IMR-90 (cell line): Measurements from ENCODE around the gene DYRK3. TPM values are rescaled to one million over a fixed set of nuclear protein-coding genes. Genes with fewer than 3 reads are reported as not detected.

Source experiments
- ATAC-seq: fragments of 200-7000 bp; cut with Tn5 transposase; 2 replicates; pipeline ENCODE4 v1.9.1; 2020; ENCODE audit warnings: low read depth, mild to moderate bottlenecking, moderate library complexity
- BruUV-seq: library from RNA; stranded (reverse); fragments of 400-500 nt; replicated peaks from 2 replicates; lab custom pipeline; 2021; lab: Mats Ljungman, UMichigan
- CTCF ChIA-PET: fragments of 300-600 bp; formaldehyde crosslinking; extraction: SDS; loops from one replicate; lab custom pipeline; 2021; ENCODE audit warnings: antibody characterized with exemption; lab: Yijun Ruan, JAX
- POLR2A ChIA-PET: fragments of 300-600 bp; sonication (Branson Sonifier 250); formaldehyde crosslinking; loops from one replicate; lab custom pipeline; 2022; ENCODE audit warnings: antibody characterized with exemption; ENCODE audit not compliant: unreplicated experiment; lab: Charles Lee
- DNase-seq: peaks from one replicate; pipeline ENCODE4 v3.0.0; 2013
- H2AFZ ChIP-seq: replicated peaks from 2 replicates; pipeline ENCODE3; 2013; ENCODE audit warnings: low read length, mild to moderate bottlenecking; ENCODE audit not compliant: poor library complexity
- H2AK5ac ChIP-seq: 2 replicates; pipeline ENCODE4 v1.6.1; 2013; ENCODE audit warnings: low read depth, low read length, inconsistent platforms
- H2AK9ac ChIP-seq: replicated peaks from 2 replicates; pipeline ENCODE3; 2013; ENCODE audit warnings: mild to moderate bottlenecking, low read depth, low read length, moderate library complexity; ENCODE audit not compliant: poor library complexity
- H2BK120ac ChIP-seq: 2 replicates; pipeline ENCODE4 v1.6.1; 2013; ENCODE audit warnings: low read depth, low read length, inconsistent platforms
- H2BK15ac ChIP-seq: 3 replicates; pipeline ENCODE4 v1.6.1; 2013; ENCODE audit warnings: low read depth, low read length, inconsistent platforms
- H2BK20ac ChIP-seq: 2 replicates; pipeline ENCODE4 v1.6.1; 2013; ENCODE audit warnings: low read depth, mild to moderate bottlenecking, inconsistent platforms, low read length, moderate library complexity
- H2BK5ac ChIP-seq: 2 replicates; pipeline ENCODE4 v1.6.1; 2013; ENCODE audit warnings: mild to moderate bottlenecking, low read depth, low read length, inconsistent platforms; ENCODE audit not compliant: poor library complexity, severe bottlenecking
- H3K14ac ChIP-seq: replicated peaks from 2 replicates; pipeline ENCODE4 v1.6.1; 2013; ENCODE audit warnings: low read depth, low read length, inconsistent platforms
- H3K18ac ChIP-seq: 2 replicates; pipeline ENCODE4 v1.6.1; 2013; ENCODE audit warnings: low read depth, low read length, control low read depth
- H3K23ac ChIP-seq: 2 replicates; pipeline ENCODE4 v1.6.1; 2013; ENCODE audit warnings: low read depth, low read length, inconsistent platforms
- H3K27ac ChIP-seq: 2 replicates; pipeline ENCODE4 v1.5.1; 2013; ENCODE audit warnings: mild to moderate bottlenecking, control low read depth, low read length; ENCODE audit not compliant: insufficient read depth
- H3K27me3 ChIP-seq: 2 replicates; pipeline ENCODE4 v1.6.1; 2013; ENCODE audit warnings: low read length; ENCODE audit not compliant: control insufficient read depth, insufficient read depth
- H3K36me3 ChIP-seq: 2 replicates; pipeline ENCODE4 v1.6.1; 2013; ENCODE audit warnings: low read length, mixed read lengths; ENCODE audit not compliant: control insufficient read depth, insufficient read depth
- H3K4ac ChIP-seq: 2 replicates; pipeline ENCODE4 v1.6.1; 2013; ENCODE audit warnings: low read depth, low read length, inconsistent platforms
- H3K4me1 ChIP-seq: 2 replicates; pipeline ENCODE4 v1.6.1; 2013; ENCODE audit warnings: low read length, mixed read lengths; ENCODE audit not compliant: control insufficient read depth, insufficient read depth
- H3K4me2 ChIP-seq: 2 replicates; pipeline ENCODE4 v1.6.1; 2013; ENCODE audit warnings: low read depth, mild to moderate bottlenecking, control low read depth, low read length, moderate library complexity
- H3K4me3 ChIP-seq: 2 replicates; pipeline ENCODE4 v1.5.1; 2013; ENCODE audit warnings: low read depth, mild to moderate bottlenecking, control low read depth, low read length, moderate library complexity; ENCODE audit not compliant: insufficient read depth
- H3K56ac ChIP-seq: 2 replicates; pipeline ENCODE4 v1.6.1; 2013; ENCODE audit warnings: low read length, inconsistent platforms; ENCODE audit not compliant: insufficient read depth; ENCODE audit errors: extremely low read depth
- H3K79me1 ChIP-seq, 2 experiments: 2 replicates each; pipeline ENCODE4 v1.6.1; 2013; ENCODE audit warnings: low read length in 2 of 2, inconsistent platforms in 1 of 2, low read depth in 1 of 2
- H3K9ac ChIP-seq: 2 replicates; pipeline ENCODE4 v1.6.1; 2013; ENCODE audit warnings: low read depth, low read length, control low read depth
- H3K9me1 ChIP-seq: 2 replicates; pipeline ENCODE4 v1.6.1; 2013; ENCODE audit warnings: low read length, inconsistent platforms; ENCODE audit not compliant: insufficient read depth
- H3K9me3 ChIP-seq: 2 replicates; pipeline ENCODE4 v1.6.1; 2013; ENCODE audit warnings: low read length; ENCODE audit not compliant: control insufficient read depth, insufficient read depth
- H4K20me1 ChIP-seq: 2 replicates; pipeline ENCODE4 v1.6.1; 2013; ENCODE audit warnings: low read length, inconsistent platforms; ENCODE audit not compliant: insufficient read depth
- H4K5ac ChIP-seq: 2 replicates; pipeline ENCODE4 v1.6.1; 2013; ENCODE audit warnings: mild to moderate bottlenecking, low read depth, low read length, control low read depth
- H4K8ac ChIP-seq, 2 experiments: 2 replicates each; pipeline ENCODE4 v1.6.1; 2013; ENCODE audit warnings: low read depth in 2 of 2, low read length in 2 of 2, control low read depth in 1 of 2, inconsistent platforms in 1 of 2
- H4K91ac ChIP-seq: 2 replicates; pipeline ENCODE4 v1.6.1; 2013; ENCODE audit warnings: low read depth, low read length, inconsistent platforms; ENCODE audit not compliant: insufficient read depth
- BHLHE40 ChIP-seq: fragments of 150-350 bp; IDR thresholded peaks from 2 replicates; pipeline ENCODE4 v1.6.1; 2016; ENCODE audit warnings: mild to moderate bottlenecking, low read depth, low read length
- CEBPB ChIP-seq: IDR thresholded peaks from 2 replicates; pipeline ENCODE4 v1.6.1; 2012; ENCODE audit warnings: low read depth, low read length, improper control_type of control experiment
- CHD1 ChIP-seq: IDR thresholded peaks from 2 replicates; pipeline ENCODE4 v1.6.1; 2012; ENCODE audit warnings: low read depth, low read length, improper control_type of control experiment
- FOS ChIP-seq: fragments of 150-350 bp; IDR thresholded peaks from 2 replicates; pipeline ENCODE4 v1.6.1; 2016; ENCODE audit warnings: low read depth, low read length
- MAFK ChIP-seq: IDR thresholded peaks from 2 replicates; pipeline ENCODE4 v1.6.1; 2012; ENCODE audit warnings: low read depth, low read length, improper control_type of control experiment
- MAZ ChIP-seq: IDR thresholded peaks from 2 replicates; pipeline ENCODE4 v1.6.1; 2012; ENCODE audit warnings: low read depth, mild to moderate bottlenecking, low read length, improper control_type of control experiment, moderate library complexity, borderline replicate concordance
- MXI1 ChIP-seq: IDR thresholded peaks from 2 replicates; pipeline ENCODE4 v1.6.1; 2012; ENCODE audit warnings: low read depth, mild to moderate bottlenecking, low read length, moderate library complexity, borderline replicate concordance
- NFE2L2 ChIP-seq: fragments of 150-350 bp; IDR thresholded peaks from 2 replicates; pipeline ENCODE4 v1.6.1; 2016; ENCODE audit warnings: low read depth, mild to moderate bottlenecking, low read length
- POLR2A ChIP-seq: IDR thresholded peaks from 2 replicates; pipeline ENCODE4 v1.6.1; 2012; ENCODE audit warnings: mild to moderate bottlenecking, low read depth, low read length
- RAD21 ChIP-seq: IDR thresholded peaks from 2 replicates; pipeline ENCODE4 v1.6.1; 2012; ENCODE audit warnings: low read length, improper control_type of control experiment
- RCOR1 ChIP-seq: IDR thresholded peaks from 2 replicates; pipeline ENCODE4 v1.6.1; 2012; ENCODE audit warnings: mild to moderate bottlenecking, low read length, improper control_type of control experiment; ENCODE audit not compliant: insufficient replicate concordance
- RFX5 ChIP-seq: IDR thresholded peaks from 2 replicates; pipeline ENCODE4 v1.8.0; 2012; ENCODE audit warnings: low read depth, mild to moderate bottlenecking, low read length, moderate library complexity
- SMC3 ChIP-seq: fragments of 150-350 bp; IDR thresholded peaks from 2 replicates; pipeline ENCODE4 v1.6.1; 2016; ENCODE audit warnings: low read depth, mild to moderate bottlenecking, antibody characterized with exemption, low read length, moderate library complexity
- WGBS, 2 experiments: methylation state at CpG; one replicate each; pipeline versions ENCODE4 v1.1.5 to v1.1.7; 2013; ENCODE audit warnings: missing lambda C conversion rate in 2 of 2; ENCODE audit not compliant: insufficient read length in 1 of 2; ENCODE audit errors: extremely low coverage in 2 of 2; 5-methylcytosine and 5-hydroxymethylcytosine counted together
- dilution Hi-C: fragments of 300-500 bp; cut with HindIII; formaldehyde crosslinking; loops from one replicate; pipeline ENCODE4 v1.14.3; 2018; ENCODE audit warnings: low sequenced_read_pairs; ENCODE audit not compliant: unreplicated experiment
- in situ Hi-C: fragments of 300-500 bp; cut with MboI; formaldehyde crosslinking; loops from 3 replicates; pipeline ENCODE4 v1.14.3; 2019; ENCODE audit warnings: low sequenced_read_pairs, inconsistent platforms, mixed read lengths
- intact Hi-C: fragments of 100-400 bp; cut with micrococcal nuclease; formaldehyde crosslinking; loops from 2 replicates; pipeline ENCODE4 v1.10.0; 2022
- polyA plus RNA-seq, 3 experiments: library from polyadenylated mRNA; depleted of rRNA; stranded (reverse); fragments of >200 nt; gene quantifications; 2 replicates each; pipeline ENCODE4 v1.2.3, GENCODE V29; 2012; ENCODE audit warnings: low replicate concordance in 1 of 3
- total RNA-seq: library from RNA; depleted of rRNA; stranded (reverse); fragments of >200 nt; gene quantifications from 2 replicates; pipeline ENCODE4 v1.2.3, GENCODE V29; 2012
- TF ChIP-seq, protein P1 (sequence below): fragments of 150-350 bp; IDR thresholded peaks from 2 replicates; pipeline ENCODE4 v1.6.1; 2017; ENCODE audit warnings: mild to moderate bottlenecking, antibody characterized with exemption, low read length, low read depth
- TF ChIP-seq, protein P2 (sequence below): fragments of 150-350 bp; IDR thresholded peaks from 2 replicates; pipeline ENCODE4 v1.6.1; 2016; ENCODE audit warnings: low read depth, mild to moderate bottlenecking, low read length, moderate library complexity, borderline replicate concordance

The DYRK3 gene
- total and polyA plus RNA-seq, 2 of the 4 experiments (the other 2 are of a cell fraction): 5.5 to 22.0 TPM

DNA sequence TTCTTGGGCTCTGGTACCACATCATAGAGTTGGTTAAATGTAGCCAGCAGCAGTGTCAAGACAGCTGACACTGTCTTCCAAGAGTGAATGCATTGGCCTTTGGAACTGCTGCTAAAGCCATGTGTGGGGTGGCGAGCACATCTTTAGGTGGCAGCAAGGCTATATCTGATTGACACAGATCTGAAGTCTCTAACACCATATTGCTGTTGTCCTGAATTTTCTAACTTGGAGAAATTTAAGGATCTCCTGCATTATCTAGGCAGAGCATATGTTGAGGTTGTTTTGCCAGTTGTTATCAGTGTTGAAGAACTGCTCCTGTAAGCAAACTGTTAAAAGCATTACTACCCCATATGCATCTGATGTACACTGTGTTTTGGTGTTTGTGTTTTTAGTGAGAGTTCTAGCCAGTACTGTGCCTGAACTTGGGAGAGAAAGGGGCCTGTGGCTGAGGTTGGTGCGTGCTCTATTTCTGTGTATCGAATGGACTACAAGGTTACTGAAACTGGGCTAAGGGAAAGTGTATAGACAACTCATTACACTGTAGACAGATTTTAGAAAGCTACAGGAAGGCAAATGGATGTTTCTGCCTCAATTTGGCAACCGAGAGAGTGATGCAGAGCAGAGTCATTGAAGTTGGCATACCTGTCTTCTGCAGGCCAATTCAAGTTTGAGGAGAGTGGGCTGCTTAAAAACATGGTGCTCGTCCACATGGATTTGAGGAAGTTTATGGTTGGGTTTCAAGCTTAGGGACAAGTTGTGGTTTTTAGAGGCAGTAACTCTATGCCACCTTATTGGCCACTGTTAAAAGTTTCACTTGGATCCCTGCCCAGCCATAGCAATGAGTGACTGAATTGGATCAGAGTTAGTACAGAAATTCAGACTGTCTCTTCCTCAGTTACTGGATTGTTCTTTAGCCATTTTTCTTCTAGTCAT lies 16.9 kb downstream of the DYRK3 start:
- BruUV-seq: no TSS peak
- Histone ChIP-seq H3K23ac (no peak overlapping the region), H2AK9ac (no peak overlapping the region), H2BK15ac (no peak overlapping the region), H2AK5ac (no peak overlapping the region), H4K91ac (no peak overlapping the region), H2BK120ac (no peak overlapping the region), H3K18ac (no peak overlapping the region), H3K27ac (no peak overlapping the region), H3K36me3 (peaks cover 13% of the 10 kb centered on the region), H3K14ac (no peak overlapping the region), H3K4me1 (peaks cover 2% of the 10 kb centered on the region; the same call in 1 of the 2 replicates), H2BK5ac (no peak overlapping the region), H3K27me3 (no peaks in the 10 kb centered on the region), H3K4me3 (no peak overlapping the region), H3K9me3 (peaks cover 2% of the 10 kb centered on the region; the same call in 1 of the 2 replicates), H3K4ac (no peak overlapping the region), H4K5ac (no peak overlapping the region), H3K56ac (no peak overlapping the region), H4K8ac (no peak overlapping the region), H3K79me1 (peaks cover 10 to 26% of the 10 kb centered on the region in 2 experiments; a peak in 3 of 4 replicates), H2AFZ (no peak overlapping the region), H3K9ac (no peak overlapping the region), H3K4me2 (no peak overlapping the region), H3K9me1 (no peaks in the 10 kb centered on the region; the same call in none of the 2 replicates), H4K20me1 (no peaks in the 10 kb centered on the region), H2BK20ac (no peak overlapping the region)
- dilution Hi-C loops (no loop called here), intact Hi-C loops (no loop called here), in situ Hi-C loops (no loop called here)
- WGBS, 2 experiments: 100% methylated on average over 1 of the region's 5 CpGs; no CpG with 5 or more reads in 1 of the 2 experiments
- ATAC-seq (no peak), DNase-seq (no peak)
- ChIA-PET POLR2A (no interaction called here), CTCF (interaction anchor here (3.0 kb wide), 1 partner anchor 12 kb away, joined by 12 read pairs; no protein-coding TSS in a partner anchor)
- TF ChIP-seq, protein P1, sequence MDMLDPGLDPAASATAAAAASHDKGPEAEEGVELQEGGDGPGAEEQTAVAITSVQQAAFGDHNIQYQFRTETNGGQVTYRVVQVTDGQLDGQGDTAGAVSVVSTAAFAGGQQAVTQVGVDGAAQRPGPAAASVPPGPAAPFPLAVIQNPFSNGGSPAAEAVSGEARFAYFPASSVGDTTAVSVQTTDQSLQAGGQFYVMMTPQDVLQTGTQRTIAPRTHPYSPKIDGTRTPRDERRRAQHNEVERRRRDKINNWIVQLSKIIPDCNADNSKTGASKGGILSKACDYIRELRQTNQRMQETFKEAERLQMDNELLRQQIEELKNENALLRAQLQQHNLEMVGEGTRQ: no peak
- TF ChIP-seq MXI1: no peak
- no peak for TF ChIP-seq MAFK
- no peak for TF ChIP-seq BHLHE40
- no peak for TF ChIP-seq CHD1
- TF ChIP-seq, protein P2, sequence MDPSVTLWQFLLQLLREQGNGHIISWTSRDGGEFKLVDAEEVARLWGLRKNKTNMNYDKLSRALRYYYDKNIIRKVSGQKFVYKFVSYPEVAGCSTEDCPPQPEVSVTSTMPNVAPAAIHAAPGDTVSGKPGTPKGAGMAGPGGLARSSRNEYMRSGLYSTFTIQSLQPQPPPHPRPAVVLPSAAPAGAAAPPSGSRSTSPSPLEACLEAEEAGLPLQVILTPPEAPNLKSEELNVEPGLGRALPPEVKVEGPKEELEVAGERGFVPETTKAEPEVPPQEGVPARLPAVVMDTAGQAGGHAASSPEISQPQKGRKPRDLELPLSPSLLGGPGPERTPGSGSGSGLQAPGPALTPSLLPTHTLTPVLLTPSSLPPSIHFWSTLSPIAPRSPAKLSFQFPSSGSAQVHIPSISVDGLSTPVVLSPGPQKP: no peak
- no peak for TF ChIP-seq NFE2L2
- no peak for TF ChIP-seq RAD21
- no peak for TF ChIP-seq RFX5
- no peak for TF ChIP-seq SMC3
- TF ChIP-seq POLR2A: no peak
- no peak for TF ChIP-seq CEBPB
- TF ChIP-seq RCOR1: no peak
- no peak for TF ChIP-seq FOS
- TF ChIP-seq MAZ: no peak
